PFSK-1 (cell line): ENCODE data around the gene PPP1R13L.
A peak's percentile ranks its signal among the peaks of the same experiment; 100 is the strongest.

Experiments used
- FOXP2 ChIP-seq: optimal IDR thresholded peaks from 2 replicates; pipeline ENCODE3; 2011; ENCODE audit warnings: borderline replicate concordance, control low read depth, inconsistent platforms; ENCODE audit not compliant: insufficient read depth; ENCODE audit errors: extremely low read length, extremely low read depth
- POLR2AphosphoS5 ChIP-seq: IDR thresholded peaks from 2 replicates; pipeline ENCODE4 v1.6.1; 2012; ENCODE audit warnings: low read depth, mild to moderate bottlenecking, control low read depth, low read length, moderate library complexity
- REST ChIP-seq, 2 experiments: IDR thresholded peaks; 2 replicates each; pipeline versions ENCODE4 v1.6.1 to v1.8.0; 2011 to 2012; ENCODE audit warnings: low read depth in 2 of 2, low read length in 2 of 2, control low read depth in 1 of 2, inconsistent platforms in 1 of 2, mild to moderate bottlenecking in 1 of 2, moderate library complexity in 1 of 2; ENCODE audit not compliant: insufficient read depth in 1 of 2
- SIN3A ChIP-seq: IDR thresholded peaks from 2 replicates; pipeline ENCODE4 v1.6.1; 2012; ENCODE audit warnings: mild to moderate bottlenecking, low read length, moderate library complexity, borderline replicate concordance; ENCODE audit not compliant: insufficient read depth
- TAF1 ChIP-seq: IDR thresholded peaks from 2 replicates; pipeline ENCODE4 v1.6.1; 2012; ENCODE audit warnings: low read length, control low read depth, borderline replicate concordance; ENCODE audit not compliant: insufficient read depth

- TF ChIP-seq POLR2AphosphoS5 = no peak; the same call in 1 of the 2 replicates
- no peak for TF ChIP-seq TAF1
- TF ChIP-seq REST (IDR thresholded peaks at IDR 0.05; ENCODE audit: insufficient read depth in 1 of 2, low read depth in 2 of 2, low read length in 2 of 2) = no peak
- TF ChIP-seq SIN3A = peak; percentile 57; the same call in 1 of the 2 replicates
- TF ChIP-seq FOXP2 = no peak
Measured at GRCh38 chr19:45407091-45407375, 2.2 kb upstream of the PPP1R13L start.
